PC-9 (cell line): ENCODE measurements around the gene PTPRG.

Experiments used
- EZH2 ChIP-seq: fragments of 200-600 bp; sonication (generic); IDR thresholded peaks from 2 replicates; pipeline ENCODE4 v1.8.0; 2017; ENCODE audit warnings: antibody characterized with exemption, low read depth
- TF ChIP-seq, protein P1 (sequence below): fragments of 200-600 bp; sonication (generic); conservative IDR thresholded peaks from 2 replicates; pipeline ENCODE4 v1.6.1; 2017; ENCODE audit warnings: mixed run types, antibody characterized with exemption, mild to moderate bottlenecking, moderate library complexity

DNA sequence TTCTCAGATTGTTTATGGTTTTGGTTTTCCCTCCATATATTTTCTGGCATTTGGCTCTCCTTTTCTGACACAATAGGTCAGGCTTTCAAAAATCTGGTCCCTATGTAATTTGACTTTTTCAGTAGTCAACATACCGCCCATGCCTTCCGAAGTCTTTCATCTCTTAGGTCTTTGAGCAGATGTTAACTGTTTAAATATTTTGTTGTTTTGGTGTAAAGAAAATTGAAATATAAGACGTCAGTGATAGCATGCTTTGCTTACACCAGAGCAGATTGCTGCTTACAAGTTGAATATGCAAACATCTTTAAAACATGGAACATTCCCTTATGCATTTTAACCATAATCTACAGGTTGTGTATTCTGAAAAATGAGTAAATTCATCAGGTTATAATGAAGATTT is 233.0 kb downstream of the PTPRG start:
- TF ChIP-seq, protein P1, sequence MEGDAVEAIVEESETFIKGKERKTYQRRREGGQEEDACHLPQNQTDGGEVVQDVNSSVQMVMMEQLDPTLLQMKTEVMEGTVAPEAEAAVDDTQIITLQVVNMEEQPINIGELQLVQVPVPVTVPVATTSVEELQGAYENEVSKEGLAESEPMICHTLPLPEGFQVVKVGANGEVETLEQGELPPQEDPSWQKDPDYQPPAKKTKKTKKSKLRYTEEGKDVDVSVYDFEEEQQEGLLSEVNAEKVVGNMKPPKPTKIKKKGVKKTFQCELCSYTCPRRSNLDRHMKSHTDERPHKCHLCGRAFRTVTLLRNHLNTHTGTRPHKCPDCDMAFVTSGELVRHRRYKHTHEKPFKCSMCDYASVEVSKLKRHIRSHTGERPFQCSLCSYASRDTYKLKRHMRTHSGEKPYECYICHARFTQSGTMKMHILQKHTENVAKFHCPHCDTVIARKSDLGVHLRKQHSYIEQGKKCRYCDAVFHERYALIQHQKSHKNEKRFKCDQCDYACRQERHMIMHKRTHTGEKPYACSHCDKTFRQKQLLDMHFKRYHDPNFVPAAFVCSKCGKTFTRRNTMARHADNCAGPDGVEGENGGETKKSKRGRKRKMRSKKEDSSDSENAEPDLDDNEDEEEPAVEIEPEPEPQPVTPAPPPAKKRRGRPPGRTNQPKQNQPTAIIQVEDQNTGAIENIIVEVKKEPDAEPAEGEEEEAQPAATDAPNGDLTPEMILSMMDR: no peak
- TF ChIP-seq EZH2: no peak
